HG03558 (cell line): Measurements from ENCODE around the gene UGGT2.
"Not testable (repeated sequence)": the region's sequence is repeated elsewhere in the genome, so short reads cannot be mapped to it uniquely, and the experiment has no call there.

ENCODE experiments used
- ATAC-seq: cut with Tn5 transposase; IDR thresholded peaks from one replicate; pipeline ENCODE4 v1.9.1; 2021; ENCODE audit warnings: moderate number of reproducible peaks; ENCODE audit not compliant: unreplicated experiment; ENCODE audit errors: extremely low read depth

The UGGT2 gene

DNA sequence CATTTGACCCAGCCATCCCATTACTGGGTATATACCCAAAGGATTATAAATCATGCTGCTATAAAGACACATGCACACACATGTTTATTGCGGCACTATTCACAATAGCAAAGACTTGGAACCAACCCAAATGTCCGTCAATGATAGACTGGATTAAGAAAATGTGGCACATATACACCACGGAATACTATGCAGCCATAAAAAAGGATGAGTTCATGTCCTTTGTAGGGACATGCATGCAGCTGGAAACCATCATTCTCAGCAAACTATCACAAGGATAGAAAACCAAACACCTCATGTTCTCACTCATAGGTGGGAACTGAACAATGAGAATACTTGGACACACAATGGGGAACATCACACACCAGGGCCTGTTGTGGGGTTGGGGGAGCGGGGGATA lies 2.2 kb downstream of the UGGT2 start:
- ATAC-seq: not testable (repeated sequence)

DNA sequence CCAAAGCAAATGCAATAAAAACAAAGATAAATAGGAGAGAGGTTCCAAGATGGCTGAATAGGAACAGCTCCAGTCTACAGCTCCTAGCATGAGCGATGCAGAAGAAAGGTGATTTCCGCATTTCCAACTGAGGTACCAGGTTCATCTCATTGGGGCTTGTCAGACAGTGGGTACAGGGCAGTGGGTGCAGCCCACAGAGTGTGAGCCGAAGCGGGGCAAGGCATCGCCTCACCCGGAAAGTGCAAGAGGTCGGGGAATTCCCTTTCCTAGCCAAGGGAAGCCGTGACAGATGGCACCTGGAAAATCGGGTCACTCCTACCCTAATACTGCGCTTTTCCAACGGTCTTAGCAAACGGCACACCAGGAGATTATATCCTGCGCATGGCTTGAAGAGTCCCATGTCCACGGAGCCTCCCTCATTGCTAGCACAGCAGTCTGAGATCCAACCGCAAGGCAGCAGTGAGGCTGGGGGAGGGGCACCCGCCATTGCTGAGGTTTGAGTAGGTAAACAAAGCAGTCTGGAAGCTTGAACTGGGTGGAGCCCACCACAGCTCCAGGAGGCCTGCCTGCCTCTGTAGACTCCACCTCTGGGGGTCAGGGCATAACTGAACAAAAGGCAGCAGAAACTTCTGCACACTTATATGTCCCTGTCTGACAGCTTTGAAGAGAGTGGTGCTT lies 6.6 kb downstream of the UGGT2 start:
- not testable (repeated sequence) for ATAC-seq

DNA sequence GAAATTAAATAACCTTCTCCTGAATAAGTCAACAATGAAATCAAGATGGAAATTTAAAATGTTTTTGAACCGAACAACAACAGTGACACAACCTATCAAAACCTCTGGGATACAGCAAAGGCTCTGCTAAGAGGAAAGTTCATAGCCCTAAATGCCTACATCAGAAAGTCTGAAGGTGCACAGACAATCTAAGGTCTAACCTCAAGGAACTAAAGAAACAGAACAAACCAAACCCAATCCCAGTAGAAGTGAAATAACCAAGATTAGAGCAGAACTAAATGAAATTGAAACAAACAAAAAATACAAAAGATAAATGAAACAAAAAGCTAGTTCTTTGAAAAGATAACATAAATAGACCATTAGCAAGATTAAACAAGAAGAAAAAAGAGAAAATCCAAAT lies 9.0 kb downstream of the UGGT2 start:
- no peak for ATAC-seq

DNA sequence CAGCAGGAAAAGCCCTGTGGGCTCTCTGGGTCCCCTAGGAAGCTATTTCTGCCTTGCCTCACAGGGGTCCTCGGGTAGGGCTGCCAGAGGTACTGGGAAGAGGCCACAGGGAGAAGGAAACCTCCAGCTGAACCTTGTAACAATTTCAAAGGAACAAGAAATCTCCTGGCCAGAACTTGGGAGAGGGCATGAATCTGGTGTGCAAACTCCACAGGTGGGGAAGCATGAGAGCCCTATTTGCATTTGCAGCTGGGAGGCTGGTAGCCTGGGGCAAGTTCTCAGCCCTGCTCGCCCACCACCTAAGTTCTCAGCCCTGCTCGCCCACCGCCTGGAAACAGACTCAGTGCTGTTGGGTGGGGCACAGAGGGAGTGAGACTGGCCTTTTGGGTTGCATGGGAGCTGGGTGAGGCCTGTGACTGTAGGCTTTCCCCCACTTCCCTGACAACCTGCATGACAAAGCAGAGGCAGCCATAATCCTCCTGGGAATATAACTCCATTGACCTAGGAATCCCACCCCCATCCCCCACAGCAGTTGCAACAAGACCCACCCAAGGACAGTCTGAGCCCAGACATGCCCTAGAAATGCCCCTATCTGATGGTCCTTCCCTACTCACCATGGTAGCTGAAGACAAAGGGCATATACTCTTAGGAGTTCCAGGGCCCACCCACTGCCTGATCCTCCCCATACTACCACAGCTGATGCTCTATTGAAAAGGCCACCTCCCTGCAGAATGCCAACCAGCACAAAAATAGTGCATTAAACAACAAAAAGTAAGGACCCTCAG lies 11.7 kb downstream of the UGGT2 start:
- ATAC-seq: no peak

DNA sequence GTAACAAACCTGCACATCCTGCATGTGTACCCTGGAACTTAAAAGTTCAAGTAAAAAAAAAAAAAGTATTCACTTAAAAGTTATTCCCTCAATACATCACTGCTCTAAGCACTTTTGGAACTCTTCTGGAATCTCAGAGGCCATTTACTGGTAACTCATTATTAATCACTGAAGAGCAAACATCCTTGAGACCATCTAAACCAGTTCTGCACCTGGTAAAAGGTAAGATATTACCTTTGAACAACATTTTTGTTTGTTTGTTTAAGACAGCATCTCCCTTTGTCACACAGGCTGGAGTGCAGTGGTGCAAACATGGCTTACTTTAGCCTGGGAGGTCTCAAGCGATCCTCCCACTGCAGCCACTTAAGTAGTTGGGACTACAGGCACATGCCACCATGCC lies 16.7 kb downstream of the UGGT2 start:
- ATAC-seq: no peak

DNA sequence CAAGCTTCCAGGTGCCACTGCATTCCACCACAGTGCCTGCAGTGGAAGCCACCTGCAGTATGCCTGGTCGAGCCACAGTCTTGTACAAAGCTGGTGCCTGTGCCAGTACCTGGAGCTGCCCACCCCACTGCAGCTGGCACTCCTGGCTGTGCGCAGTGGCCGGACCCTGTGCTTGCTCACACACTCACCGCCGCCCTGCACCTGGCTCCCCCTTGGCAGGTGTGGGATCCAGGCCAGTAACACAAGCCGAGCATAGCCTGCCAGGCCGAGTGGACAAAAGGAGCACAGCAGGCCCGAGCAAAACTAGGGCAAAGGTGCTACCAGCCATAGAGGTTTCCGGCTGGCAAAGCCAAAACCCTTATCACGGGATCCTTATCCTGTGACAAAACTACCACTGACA lies 18.5 kb downstream of the UGGT2 start:
- no peak for ATAC-seq

DNA sequence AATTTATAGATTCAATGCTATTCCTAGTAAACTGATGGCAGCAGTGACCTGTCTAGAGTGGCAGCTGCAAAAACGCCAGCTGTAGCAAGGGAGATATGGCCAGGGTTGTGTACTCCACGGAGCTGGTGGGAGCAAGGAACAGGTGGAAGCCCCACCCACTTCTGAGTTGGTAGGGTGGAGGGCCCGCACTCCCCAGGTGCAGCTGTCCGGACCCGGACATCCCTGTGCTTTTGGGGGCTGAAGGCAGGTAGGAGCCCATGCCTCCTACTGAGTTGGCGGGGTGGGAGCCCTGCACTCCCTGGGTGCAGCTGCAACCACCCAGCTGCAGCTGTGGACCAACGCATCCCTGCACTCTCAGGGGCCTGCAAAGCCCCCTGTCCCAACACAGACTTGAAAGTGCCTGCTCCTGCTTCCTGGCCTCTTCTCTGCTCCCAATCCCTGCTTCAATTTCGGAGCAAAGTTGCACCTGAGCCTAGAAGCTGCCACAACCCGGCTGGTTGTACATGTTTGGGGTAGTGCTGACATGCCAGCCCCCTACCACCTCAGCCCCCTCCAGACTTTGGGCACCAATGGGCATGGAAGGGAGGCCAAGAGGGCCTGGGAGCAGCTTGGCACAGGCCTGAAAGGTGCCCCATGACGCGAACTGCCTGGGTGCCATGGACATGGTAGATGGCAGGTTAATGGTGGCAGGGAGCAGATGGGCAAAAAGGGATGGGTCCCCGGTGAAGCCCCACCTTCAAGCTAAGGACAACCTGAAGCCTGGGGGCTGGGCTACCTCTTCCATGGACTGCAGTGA lies 19.8 kb downstream of the UGGT2 start:
- no peak for ATAC-seq

DNA sequence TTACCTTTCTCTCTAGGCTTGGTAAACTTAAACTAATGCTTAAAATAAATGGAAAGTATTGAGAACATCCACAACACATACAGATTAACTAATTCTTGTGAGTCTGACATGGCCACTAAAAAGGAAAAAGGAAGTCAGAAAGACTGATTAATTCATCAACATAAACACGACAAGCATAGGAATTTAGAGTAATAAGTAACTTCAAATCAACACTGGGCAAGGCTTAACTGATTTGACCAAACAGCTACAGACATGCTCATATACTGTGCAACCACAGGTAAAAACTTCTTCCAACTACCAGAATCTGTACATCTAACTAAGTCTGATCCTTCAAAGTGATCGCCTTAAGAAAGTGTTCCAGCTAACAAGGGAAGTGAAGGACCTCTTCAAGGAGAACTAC lies 20.5 kb downstream of the UGGT2 start:
- ATAC-seq: no peak

DNA sequence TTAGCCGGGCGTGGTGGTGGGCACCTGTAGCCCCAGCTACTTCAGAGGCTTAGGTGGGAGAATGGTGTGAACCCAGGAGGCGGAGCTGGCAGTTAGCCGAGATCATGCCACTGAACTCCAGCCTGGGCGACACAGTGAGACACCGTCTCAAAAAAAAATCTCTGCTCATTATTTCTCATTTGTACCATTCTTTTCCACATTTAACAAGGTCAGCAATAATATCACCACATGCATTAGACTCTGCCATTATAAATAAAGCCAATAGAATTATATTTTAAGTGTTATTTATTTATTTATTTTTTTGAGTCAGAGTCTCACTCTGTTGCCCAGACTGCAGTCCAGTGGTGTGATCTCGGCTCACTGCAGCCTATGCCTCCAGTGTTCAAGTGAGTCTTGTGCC lies 24.2 kb downstream of the UGGT2 start:
- no peak for ATAC-seq

DNA sequence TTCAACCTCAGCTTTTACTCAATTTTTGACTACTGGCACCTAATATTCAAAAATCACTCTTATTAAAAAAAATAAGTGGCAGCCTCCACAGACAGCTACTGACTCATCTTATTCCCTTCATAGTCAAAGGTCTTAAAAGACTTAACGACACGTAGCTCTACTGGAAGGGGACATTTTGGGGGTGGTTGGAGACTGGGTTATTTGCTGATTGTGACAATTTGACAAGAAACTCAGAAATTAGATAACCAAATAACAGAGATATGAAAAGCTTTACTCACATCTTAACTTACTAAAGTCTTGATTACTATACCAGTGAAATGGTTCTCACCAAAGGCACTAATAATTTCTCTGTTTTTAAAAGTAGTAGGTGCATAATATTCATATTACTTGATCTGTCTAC lies 25.7 kb downstream of the UGGT2 start:
- ATAC-seq: no peak

DNA sequence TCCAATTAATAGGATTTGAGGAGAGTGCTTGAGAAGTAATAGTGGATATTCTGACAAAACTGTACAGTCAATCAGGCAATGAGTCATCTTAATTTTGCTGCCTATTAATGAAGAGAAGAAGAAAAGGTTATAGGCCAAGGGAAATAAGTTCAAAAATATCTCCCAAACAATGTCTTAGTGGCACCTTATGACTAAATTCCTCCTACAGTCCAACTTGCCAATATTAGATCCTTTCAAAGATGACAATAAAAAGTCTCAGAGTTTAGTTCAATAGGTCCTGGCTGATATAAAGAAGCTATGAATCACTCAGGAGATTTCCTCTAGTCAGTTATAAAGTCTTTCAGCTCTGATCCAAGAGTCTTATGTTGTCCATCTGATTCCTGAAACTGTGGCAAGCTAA lies 27.9 kb downstream of the UGGT2 start:
- no peak for ATAC-seq

DNA sequence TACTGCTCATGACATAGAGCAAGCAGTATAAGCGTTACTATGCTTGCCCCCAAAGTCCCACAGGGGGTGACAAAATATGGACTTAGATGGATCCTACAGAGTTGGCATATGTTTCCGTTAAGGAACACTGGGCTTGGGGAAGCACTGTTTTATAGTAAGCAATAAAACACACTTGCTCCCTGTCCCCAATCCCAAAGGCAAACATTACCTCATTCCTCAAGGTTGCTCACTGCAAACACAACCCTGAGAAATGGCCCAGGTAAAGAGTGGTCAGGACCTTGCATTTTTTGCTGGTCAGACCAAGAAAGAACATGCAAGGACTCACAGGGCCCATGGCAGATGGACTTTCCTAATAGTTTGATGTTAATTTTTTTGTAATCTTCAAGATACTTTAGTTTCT lies 32.3 kb downstream of the UGGT2 start:
- no peak for ATAC-seq

DNA sequence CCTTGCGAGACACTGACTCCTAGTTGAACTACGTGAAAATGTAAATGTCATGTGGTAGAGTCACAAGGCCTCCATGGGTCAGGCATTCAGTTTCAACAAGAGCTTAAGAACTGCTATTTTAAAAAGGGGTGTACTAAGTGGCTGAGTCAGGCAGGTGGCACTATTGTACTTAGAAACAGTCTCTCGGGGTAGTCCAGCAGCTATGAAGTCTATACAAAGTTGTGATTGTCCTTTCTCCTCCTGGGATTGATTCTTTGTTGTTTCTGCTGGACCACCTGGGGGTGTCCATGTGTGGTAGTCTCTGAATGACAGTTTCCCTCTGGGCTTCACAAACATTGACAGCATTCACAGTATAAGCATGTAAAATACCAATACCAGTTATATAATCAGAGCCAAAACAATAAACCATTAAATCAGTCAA lies 33.0 kb downstream of the UGGT2 start:
- peak; percentile 69 for ATAC-seq

DNA sequence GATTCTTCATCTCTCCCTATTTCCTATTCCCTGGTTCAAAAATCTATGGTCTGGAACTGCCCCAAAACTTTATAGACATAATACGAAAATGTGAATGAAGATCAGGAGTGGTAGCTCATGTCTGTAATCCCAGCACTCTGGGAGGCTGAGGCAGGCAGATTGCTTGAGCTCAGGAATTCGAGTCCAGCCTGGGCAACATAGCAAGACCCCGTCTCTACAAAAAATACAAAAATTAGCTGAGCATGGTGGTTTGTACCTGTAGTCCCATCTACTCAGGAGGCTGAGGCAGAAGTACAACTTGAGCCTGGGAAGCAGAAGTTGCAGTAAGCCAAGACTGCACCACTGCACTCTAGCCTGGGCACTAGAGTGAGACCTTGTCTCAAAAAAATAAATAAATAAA lies 35.1 kb downstream of the UGGT2 start:
- no peak for ATAC-seq

DNA sequence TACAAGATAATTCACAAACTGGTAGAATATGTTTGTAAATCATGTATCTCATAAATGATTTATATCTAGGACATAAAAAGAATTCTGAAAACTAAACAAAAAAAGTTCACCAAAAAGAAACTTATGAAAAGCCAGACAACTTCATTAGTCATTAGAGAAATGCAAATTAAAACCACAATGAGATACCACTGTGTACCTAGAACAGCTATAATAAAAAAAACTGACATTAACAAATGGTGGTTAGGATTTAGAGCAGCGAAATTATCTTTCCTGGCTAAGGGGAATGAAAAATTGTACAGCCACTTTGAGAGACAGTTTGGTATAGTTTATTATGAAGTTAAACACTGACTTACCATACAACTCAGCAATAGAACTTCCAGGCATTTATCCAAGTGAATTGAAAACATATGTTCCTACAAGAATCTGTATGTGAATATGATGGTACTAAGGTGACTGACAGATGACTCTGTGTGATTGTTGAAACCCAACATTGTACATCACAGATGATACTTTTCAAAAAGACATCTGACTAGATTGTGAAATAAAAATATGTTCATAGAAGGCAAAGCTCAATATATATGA lies 41.8 kb downstream of the UGGT2 start:
- no peak for ATAC-seq

DNA sequence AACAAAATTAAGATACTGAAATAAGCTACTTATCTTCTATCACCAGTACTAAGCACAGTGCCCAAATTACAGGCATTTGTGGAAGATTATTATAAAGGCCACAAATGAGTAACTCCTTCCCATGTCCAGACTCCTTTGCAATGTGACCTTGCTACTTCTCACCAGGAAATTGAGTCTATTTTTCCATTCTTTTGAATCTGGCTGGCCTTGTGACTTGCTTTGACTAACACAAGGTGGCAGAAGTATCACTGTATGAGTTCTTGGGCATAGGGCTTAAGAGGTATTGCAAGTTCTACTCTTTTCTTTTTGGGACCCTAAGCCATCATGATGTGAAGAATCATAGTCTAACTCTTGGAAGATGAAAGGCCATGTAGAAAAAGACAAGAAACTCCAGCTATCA lies 49.9 kb downstream of the UGGT2 start:
- ATAC-seq: no peak

DNA sequence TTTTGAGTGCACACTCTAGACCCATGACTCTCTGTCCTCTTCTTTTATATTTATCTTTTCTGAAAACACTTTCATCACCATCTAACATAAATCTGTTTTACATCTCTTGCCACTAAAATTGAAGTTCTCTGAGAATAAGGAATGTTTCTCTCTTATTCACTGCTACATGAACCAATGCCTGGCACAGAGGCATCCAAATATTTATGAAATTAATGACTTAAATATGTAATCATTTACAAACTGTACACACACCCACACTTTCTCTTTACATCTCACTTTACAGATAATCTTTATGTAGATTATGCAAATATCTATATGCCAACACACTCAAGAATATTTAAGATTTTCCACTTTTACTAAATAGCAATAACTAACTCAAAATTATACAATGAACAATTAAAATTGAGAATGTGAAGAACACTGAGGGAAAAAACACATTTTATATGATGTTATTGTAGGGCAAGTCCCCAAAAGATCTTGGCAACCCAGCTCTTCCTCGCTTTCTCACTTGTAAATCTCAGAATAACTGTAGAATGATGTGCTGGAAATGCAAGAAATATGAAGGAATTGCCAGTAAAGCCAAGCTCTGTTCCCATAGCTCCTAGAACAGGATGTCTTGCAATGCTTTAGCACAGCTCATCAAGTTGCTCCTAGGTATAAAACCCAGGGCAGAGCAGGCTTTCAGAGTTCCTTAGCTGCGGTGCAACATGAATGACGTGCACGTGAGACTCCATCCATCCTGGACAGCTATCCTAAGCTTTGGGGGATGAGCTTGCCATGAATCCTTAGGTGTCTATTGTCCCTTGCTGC lies 50.7 kb downstream of the UGGT2 start:
- ATAC-seq: no peak

DNA sequence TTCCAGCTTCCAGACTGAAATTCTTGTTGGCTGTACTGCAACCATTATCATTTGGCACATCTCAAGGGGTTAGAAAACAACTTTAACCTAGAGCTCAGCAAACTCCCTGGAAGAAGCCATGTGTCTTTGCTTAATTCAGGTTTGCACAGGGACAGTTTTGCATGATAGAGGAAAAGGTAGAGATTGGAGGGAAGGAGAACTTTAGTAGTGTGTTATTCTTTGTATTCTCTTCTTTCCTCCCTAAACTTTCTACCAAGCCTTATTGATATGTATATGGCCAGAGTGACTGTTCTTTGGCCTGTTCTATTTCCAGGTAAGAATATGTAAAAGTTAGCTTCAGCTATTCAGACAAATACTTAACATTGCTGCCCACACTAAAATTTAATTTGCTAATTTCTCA lies 53.1 kb downstream of the UGGT2 start:
- ATAC-seq: no peak

DNA sequence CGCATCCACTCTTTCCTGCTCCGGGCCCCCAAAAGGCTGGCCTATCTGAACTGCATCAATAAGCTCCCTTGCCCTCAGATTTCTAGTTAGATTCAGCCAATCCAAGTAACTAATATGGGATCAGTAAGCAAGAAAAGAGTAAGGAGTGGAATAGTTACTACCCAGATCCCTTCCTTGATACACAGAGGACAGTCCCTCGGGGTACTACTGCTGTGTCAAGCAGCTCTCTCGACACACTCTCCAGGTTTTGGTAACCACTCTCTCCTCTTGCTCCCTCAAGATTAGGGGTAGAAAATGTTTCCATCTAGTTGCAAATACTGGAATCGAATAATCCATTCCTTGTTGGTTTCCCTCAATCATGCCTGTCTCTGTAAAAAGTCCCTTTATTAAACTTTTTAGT lies 65.4 kb downstream of the UGGT2 start:
- no peak for ATAC-seq

DNA sequence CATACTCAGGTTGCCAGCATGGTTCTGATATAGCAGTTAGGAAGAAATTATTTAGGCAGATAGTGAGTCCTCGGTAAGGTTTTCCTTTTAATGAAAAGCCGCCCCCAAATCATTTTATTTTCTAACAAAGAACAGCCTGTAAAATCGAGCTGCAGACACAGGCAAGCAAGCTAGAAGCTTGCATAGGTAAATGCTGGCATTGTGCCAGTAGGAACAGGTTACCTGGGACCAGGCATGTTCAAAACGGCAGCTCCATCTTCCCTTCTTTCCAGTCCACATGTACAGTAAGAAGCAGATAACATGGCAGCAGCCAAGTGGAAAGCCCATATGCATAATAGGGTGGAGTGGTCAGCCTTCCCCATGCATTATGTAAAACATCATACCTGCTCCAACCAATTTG lies 71.1 kb downstream of the UGGT2 start:
- ATAC-seq: no peak
